ENCODE data around the gene RAD51B.
A peak's percentile ranks its signal among the peaks of the same experiment; 100 is the strongest.
"Not testable (repeated sequence)": the region's sequence is repeated elsewhere in the genome, so short reads cannot be mapped to it uniquely, and the experiment has no call there.

The RAD51B gene

DNA sequence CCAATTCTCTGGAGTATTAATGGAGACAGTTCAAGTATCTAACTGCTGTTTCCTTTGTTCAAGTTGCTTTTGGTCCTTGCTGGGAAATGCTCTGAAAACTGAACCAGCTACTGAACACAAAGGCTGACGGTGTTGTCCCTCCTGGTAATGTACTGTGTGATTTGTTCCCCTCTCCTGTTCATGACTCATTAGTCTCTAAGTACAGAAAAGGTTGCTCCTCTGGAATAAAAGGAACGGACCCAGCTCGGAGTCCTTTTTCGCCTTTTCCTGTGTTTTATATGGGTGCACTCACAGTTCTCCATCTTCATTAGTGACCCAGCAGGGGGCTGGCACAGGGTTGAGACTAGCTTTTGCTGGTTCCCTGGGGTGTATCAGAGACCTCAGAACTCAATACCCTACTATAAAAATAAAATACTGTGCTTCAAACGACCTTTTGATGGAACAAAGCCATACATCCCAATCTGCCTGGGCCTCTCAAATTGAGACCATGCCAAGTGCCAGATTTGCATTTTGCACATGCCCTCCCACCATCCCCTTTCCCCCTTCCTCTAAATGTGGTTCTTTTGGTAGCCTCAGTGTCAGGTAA lies 269.7 kb downstream of the RAD51B start:
- TF ChIP-seq, protein P1, sequence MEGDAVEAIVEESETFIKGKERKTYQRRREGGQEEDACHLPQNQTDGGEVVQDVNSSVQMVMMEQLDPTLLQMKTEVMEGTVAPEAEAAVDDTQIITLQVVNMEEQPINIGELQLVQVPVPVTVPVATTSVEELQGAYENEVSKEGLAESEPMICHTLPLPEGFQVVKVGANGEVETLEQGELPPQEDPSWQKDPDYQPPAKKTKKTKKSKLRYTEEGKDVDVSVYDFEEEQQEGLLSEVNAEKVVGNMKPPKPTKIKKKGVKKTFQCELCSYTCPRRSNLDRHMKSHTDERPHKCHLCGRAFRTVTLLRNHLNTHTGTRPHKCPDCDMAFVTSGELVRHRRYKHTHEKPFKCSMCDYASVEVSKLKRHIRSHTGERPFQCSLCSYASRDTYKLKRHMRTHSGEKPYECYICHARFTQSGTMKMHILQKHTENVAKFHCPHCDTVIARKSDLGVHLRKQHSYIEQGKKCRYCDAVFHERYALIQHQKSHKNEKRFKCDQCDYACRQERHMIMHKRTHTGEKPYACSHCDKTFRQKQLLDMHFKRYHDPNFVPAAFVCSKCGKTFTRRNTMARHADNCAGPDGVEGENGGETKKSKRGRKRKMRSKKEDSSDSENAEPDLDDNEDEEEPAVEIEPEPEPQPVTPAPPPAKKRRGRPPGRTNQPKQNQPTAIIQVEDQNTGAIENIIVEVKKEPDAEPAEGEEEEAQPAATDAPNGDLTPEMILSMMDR (IDR thresholded peaks at IDR 0.05; ENCODE audit: low read depth, low read length), result no peak
- in situ Hi-C loops (cut with HindIII; ENCODE audit: low sequenced_read_pairs), result no loop called here

DNA sequence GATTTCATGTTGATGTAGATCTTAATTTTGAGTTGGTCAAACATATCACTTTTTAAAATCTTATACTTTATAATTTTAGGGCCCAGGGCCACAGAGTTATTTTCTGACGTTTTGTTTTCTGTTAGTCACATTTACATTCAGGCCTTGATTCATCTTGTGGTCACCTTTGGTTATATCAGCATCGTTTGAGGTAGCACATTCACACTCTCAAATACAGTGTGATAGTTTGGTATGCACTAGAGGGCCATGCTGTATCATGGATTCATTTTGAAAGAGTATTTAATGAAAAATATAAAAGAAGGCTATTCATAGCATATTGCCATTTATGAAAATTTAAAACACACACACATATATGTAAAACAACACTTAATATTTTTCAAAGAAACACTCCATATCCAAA lies 274.6 kb downstream of the RAD51B start:
- DNase-seq (ENCODE audit: low read depth, low spot score), result peak; percentile 42
- no peak overlapping the region for H3K4me3 ChIP-seq (ENCODE audit: low read depth, low read length)
- TF ChIP-seq, protein P1 (IDR thresholded peaks at IDR 0.05; ENCODE audit: low read depth, low read length), result no peak
- in situ Hi-C loops (cut with HindIII; ENCODE audit: low sequenced_read_pairs), result no loop called here

More for the DNA sequence above, 269.7 kb downstream of the RAD51B start:
- no peak overlapping the region for H3K4me3 ChIP-seq (ENCODE audit: low read depth, low read length)
- DNase-seq (ENCODE audit: low read depth, low spot score), result peak; percentile 92

DNA sequence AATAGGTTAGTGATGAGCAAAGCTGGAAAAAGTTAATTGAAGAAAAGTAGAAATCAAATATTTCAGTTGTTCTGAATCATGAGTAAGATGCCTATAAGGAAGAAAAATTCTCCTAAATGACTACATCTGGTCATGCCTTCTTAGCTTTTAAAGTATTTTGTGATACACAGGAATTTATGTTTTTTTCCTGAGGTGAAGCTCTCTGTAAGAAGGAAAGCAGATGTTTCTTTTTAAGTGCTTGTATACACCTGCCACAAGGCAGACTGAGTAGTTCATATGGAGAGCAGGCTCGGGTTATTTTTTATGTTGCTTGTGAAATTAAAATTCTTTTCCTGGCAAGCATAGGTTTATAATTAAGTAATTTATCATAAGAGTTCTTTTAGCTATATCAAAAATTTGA lies 275.2 kb downstream of the RAD51B start:
- no peak for DNase-seq (ENCODE audit: low read depth, low spot score)
- TF ChIP-seq, protein P1 (IDR thresholded peaks at IDR 0.05; ENCODE audit: low read depth, low read length), result no peak
- in situ Hi-C loops (cut with HindIII; ENCODE audit: low sequenced_read_pairs), result no loop called here

DNA sequence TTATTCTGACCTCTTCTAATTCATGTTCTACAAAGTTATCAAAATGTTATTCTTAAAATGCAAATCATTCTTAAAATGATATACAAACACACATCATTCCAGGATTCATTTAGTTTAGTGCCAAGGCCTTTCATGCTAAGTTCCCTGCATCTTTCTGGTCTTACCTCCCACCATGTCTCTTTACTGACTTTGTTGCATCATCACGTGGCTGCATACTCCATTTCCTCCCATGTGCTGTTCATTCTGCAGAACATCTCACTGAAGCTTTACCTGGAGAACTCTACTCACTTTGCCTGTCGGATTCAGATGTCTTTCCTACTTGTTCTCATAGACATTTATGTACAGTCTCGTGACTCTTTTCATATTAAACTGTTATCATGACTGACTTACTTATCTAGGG lies 278.1 kb downstream of the RAD51B start:
- in situ Hi-C loops (cut with HindIII; ENCODE audit: low sequenced_read_pairs), result no loop called here
- no peak overlapping the region for H3K4me3 ChIP-seq (ENCODE audit: low read depth, low read length)
- TF ChIP-seq, protein P1 (IDR thresholded peaks at IDR 0.05; ENCODE audit: low read depth, low read length), result no peak
- no peak for DNase-seq (ENCODE audit: low read depth, low spot score)

More for the DNA sequence above, 275.2 kb downstream of the RAD51B start:
- no peak overlapping the region for H3K4me3 ChIP-seq (ENCODE audit: low read depth, low read length)

DNA sequence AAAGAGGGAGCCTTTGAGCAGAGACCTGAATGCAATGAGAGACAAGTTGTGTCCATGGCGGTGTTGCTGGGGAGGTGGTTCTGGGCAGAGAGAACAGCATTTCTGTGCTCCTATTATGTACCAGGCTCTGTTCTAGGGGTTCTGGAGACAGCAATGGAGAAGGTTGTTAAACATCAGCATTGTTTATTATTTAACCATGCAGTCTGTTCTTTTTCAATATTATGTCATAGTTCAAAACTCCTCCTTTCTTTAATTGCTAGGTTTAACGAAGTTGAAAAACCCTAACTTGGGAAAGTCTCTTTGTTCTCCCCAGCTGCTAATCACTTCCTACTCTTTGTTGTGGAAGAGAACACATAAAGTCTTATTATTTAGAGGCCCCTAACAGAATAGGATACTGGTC lies 279.3 kb downstream of the RAD51B start:
- no peak overlapping the region for H3K4me3 ChIP-seq (ENCODE audit: low read depth, low read length)
- in situ Hi-C loops (cut with HindIII; ENCODE audit: low sequenced_read_pairs), result no loop called here
- TF ChIP-seq, protein P1 (IDR thresholded peaks at IDR 0.05; ENCODE audit: low read depth, low read length), result no peak
- DNase-seq (ENCODE audit: low read depth, low spot score), result no peak

DNA sequence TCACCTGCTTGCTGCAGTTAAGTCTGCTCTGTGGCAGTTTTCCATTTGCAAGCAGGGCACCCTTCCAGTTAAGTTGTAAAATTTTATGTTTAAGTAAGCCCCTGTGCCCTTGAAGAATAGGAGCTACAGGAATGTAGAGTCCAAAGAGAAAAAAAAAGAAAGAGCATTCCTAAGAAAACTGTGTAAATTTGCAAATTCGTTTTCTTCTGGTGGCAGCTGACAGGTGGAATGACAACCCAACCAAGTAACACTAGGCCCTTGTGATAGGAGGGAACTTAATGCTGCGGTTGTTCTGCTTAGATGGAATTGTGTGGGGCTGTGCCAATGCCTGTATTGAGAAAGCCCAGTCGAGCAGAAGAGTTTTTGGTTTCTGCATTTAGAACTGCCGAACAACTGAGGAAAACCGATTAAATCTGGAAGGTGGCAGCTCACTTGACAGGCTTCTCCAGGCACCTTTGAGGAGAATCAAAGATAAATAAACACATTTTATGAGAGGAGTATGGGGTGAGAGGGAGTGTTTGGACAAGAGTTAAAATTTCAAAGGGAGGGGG lies 280.0 kb downstream of the RAD51B start:
- TF ChIP-seq, protein P1 (IDR thresholded peaks at IDR 0.05; ENCODE audit: low read depth, low read length), result no peak
- DNase-seq (ENCODE audit: low read depth, low spot score), result peak; percentile 55
- no peak overlapping the region for H3K4me3 ChIP-seq (ENCODE audit: low read depth, low read length)
- in situ Hi-C loops (cut with HindIII; ENCODE audit: low sequenced_read_pairs), result no loop called here

DNA sequence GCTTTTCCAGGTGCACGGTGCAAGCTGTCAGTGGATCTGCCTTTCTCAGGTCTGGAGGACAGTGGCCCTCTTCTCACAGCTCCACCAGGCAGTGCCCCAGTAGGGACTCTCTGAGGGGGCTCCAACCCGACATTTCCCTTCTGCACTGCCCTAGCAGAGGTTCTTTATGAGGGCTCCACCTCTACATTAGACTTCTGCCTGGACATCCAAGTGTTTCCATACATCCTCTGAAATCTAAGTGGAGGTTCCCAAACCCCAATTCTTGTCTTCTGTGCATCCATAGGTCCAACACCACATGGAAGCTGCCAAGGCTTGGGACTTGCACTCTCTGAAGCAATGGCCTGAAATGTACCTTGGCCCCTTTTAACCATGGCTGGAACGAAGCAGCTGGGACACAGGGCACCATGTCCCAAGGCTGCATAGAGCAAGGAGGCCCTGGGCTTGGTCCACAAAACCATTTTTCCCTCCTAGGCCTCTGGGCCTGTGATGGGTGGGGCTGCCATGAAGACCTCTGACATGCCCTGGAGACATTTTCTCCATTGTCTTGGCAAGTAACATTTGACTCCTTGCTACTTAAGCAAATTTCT lies 282.2 kb downstream of the RAD51B start:
- H3K4me3 ChIP-seq (ENCODE audit: low read depth, low read length); in situ Hi-C loops (cut with HindIII; ENCODE audit: low sequenced_read_pairs); DNase-seq (ENCODE audit: low read depth, low spot score): not testable (repeated sequence)
